GM18502 (cell line): ENCODE data around the gene LRRC71.

ENCODE experiments used
- ATAC-seq: cut with Tn5 transposase; IDR thresholded peaks from one replicate; pipeline ENCODE4 v1.9.1; 2021; ENCODE audit warnings: mild to moderate bottlenecking; ENCODE audit not compliant: unreplicated experiment, poor library complexity

LRRC71 gene

GRCh38 chr1:156973417-156973816 is 53.0 kb downstream of the LRRC71 start:
- no peak for ATAC-seq

GRCh38 chr1:156975084-156975483 is 54.7 kb downstream of the LRRC71 start:
- no peak for ATAC-seq

GRCh38 chr1:156980551-156980950 is 60.1 kb downstream of the LRRC71 start:
- ATAC-seq: no peak
